HG03159 (cell line): ENCODE results near the gene PSG7.
"Not testable (repeated sequence)": the region's sequence is repeated elsewhere in the genome, so short reads cannot be mapped to it uniquely, and the experiment has no call there.

Experiments used
- ATAC-seq: cut with Tn5 transposase; IDR thresholded peaks from one replicate; pipeline ENCODE4 v1.9.1; 2021; ENCODE audit warnings: mild to moderate bottlenecking, moderate library complexity; ENCODE audit not compliant: unreplicated experiment

Gene PSG7

DNA sequence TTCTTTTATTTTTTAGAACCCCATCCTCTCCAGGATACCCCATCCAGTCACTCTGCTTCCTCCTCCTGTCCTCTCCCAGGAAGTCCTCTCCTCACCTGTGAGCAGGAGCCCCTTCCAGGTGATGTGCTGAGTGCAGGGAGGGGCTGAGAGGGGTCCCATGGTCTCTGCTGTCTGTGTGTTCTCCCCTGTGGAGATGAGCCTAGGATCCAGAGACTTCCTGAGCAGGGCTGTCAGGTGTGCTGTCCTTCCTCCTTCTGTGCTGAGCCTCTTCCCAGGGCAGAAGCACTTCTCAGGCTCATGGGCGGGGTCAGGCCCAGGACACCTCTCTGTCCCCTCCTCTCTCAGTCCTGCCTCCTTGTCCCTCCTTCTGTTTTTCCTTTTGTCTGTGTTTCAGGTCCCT, 19.4 kb downstream of the PSG7 start, which contains the start of gene PSG6:
TSS of gene PSG6 (minus strand) at position 261 of the 400 bp plus-strand sequence. CDS start at position 159, 102 bp downstream.
- not testable (repeated sequence) for ATAC-seq

DNA sequence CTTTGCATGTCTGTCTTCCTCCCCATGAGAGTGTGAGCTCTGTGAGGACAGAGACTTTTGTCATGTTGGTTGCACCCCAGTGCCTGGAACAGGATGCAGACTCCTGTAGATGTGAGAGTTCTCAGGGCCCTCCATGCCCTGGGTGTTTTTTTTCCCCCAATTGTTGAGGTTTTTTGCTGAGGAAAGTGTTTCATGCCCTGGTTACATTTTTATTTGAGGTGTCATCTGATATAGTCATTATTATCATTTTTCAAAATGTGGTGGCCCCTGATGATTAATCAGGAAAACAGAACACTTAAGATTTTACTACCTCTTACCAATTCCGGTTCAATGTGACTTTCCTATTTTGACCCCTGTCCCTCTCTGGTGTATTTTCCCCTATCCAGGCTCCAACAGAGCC, 20.1 kb downstream of the PSG7 start:
- ATAC-seq = not testable (repeated sequence)

- ATAC-seq = not testable (repeated sequence)
Measured at GRCh38 chr19:42913516-42913915, 23.5 kb downstream of the PSG7 start.

GRCh38 chr19:42912941-42913340, 24.1 kb downstream of the PSG7 start:
- ATAC-seq = not testable (repeated sequence)

- ATAC-seq = not testable (repeated sequence)
Measured at GRCh38 chr19:42911731-42912130, 25.3 kb downstream of the PSG7 start.

- ATAC-seq = not testable (repeated sequence)
Measured at GRCh38 chr19:42906162-42906561, 30.8 kb downstream of the PSG7 start.

DNA sequence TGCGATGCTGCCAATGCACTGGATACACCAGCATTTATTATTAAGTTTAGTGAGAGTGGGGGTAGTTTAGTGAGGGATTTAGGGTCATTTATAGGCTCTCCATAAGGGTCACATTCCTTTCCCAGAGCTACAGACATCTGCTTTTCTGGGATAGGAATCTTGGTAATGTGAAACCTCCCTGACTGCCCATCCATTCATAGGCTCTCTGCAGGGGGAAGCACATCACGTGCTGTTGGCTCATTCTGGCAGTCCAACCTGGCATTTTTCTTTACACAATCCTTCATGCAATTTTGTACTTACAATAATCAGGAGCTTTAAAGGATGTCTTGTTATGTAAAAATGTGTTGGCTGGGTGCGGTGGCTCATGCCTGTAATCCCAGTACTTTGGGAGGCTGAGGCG, 36.4 kb downstream of the PSG7 start:
- ATAC-seq = not testable (repeated sequence)

DNA sequence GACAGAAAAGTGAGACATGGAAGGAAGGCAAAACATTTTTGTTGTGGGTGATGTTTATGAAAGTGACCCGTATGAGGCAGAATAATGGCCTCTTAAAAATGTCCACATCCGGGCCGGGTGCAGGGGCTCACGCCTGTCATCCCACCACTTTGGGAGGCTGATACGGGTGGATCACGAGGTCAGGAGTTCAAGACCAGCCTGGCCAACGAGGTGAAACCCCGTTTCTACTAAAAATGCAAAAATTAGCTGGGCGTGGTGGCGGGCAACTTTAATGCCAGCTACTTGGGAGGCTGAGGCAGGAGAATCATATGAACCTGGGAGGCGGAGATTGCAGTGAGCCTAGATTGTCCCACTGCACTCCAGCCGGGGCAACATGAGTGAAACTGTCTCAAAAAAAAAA, 37.3 kb downstream of the PSG7 start:
- ATAC-seq = not testable (repeated sequence)

GRCh38 chr19:42899110-42899509, 37.9 kb downstream of the PSG7 start:
- not testable (repeated sequence) for ATAC-seq

DNA sequence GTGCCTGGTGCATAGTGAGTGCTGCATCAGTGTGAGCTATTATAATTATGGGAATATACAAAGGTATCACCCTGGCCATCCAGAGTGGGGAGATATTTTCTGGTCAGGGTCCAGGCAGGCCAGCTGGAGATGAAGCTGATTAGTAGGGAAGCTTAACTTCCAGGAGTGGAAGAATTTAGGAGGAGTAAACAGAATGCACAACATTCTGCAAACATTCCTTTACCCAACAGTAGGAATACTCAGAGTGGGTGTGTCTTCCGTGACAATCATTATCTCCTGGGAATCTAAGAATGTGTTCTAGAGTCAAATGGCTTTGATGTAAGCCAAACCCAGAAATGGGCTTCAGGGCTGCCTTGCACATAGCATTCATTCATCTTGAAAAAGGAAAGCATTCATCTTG, 38.4 kb downstream of the PSG7 start:
- not testable (repeated sequence) for ATAC-seq

GRCh38 chr19:42897729-42898128, 39.3 kb downstream of the PSG7 start:
- not testable (repeated sequence) for ATAC-seq

- ATAC-seq = not testable (repeated sequence)
Measured at GRCh38 chr19:42890446-42890845, 46.6 kb downstream of the PSG7 start.

DNA sequence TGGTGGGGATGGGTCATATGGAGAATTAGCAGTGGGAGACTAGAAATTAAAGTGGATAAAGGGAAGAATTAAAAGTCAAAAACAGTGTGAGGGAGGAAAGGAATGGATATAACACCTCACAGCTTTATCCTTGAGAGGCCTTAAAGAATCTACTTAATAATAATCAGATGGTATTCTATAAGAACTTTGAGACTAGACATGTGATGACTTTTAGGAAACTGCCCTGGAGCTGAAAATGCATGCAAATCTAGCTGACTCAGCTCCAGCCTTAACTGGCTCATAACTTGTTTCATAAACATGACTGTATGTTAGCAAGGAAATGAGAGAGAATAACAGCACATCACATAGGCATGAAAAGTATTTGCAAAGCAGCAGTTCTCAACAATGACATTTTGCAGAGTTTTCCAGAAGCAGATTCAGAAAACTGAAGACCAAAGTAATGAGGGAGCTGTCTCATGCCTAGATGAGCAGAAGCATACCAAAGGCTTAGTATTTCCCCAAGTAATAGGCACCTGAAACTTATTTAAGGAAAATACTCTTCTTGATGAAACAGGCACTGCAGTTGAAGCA, 49.0 kb downstream of the PSG7 start:
- not testable (repeated sequence) for ATAC-seq

GRCh38 chr19:42882730-42883129, 54.3 kb downstream of the PSG7 start:
- ATAC-seq = not testable (repeated sequence)

DNA sequence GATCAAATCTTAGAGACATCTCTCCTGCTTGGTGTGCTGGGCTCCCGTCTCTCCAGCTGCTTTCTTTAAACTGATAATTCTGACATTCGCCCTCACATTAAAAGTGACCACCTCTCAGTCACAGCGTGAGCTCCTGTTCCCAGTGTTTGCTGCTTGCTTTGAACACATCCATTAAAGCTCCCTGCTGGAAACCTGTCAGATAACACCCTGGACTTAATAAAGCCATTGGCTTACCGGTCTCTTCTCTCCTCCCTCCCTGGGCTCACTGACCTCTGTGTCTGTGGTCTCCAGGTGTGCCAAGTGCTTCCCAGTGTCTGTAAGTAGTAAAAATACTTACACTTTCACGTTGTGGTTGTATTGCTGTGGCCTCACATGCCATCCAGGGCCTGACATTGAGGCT, 55.0 kb downstream of the PSG7 start:
- not testable (repeated sequence) for ATAC-seq

DNA sequence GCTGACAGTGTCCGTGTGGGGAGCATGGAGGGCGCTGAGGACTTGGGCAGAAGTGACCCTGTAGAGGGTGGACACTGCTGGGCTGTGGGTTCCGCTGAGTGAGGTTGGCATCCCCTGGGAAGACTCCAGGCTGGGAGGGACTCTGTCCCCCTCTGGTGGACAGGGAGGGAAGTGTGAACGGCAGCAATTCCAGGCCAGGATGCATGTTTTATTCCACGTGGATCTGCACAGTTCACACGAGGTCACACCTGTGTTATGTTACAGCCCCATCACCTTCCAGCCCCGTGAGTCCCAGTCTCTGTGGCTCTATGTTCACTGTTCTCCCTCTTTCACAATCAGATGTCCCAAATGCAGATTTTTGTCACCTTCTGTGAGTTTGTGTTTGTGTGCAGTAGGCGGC, 55.7 kb downstream of the PSG7 start:
- not testable (repeated sequence) for ATAC-seq

DNA sequence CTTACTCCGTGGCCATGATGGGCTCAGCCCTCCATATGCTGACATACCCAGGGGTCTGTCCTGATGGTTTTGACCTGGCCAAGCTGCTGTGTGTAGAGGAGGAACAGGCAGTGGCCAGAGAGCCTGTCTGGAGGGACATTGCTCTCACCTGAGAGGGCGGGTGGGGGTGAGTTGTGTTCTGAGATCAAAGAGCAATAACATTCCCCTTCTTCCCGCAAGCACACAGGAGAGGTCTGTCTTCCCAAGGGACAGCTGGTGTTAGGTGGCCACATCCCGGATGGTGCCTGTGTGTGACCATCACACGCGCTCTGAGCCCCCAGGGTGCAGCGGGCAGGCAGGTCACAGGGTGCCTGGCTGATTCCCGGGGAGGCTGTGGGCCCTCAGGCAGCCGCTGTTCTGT, 56.4 kb downstream of the PSG7 start:
- not testable (repeated sequence) for ATAC-seq

- ATAC-seq = no peak
Measured at GRCh38 chr19:42879613-42880012, 57.4 kb downstream of the PSG7 start, which contains the start of gene PSG1. PSG1 (minus strand) TSS chr19:42879713; CDS start chr19:42879581, 132 bp downstream.

DNA sequence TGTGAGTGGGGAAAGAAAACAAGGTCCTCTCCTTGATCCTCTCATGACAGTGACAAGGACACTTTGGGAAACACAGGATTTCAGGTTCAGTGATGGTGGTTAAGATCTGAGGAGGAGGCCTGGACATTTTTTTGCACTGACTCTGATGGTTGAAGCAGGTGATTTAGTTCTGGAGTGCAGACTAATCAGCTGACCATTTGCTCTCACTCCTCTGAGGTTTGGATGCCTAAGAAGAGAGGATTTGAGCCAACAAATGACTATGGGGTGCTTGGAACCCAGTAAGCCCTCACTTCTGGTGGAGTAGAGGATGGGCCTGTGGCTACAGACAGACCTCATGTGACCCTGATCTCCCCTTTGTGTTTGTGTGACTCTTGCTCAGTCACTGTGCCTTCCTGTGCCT, 60.4 kb downstream of the PSG7 start:
- not testable (repeated sequence) for ATAC-seq

GRCh38 chr19:42875881-42876280, 61.1 kb downstream of the PSG7 start:
- ATAC-seq = not testable (repeated sequence)

DNA sequence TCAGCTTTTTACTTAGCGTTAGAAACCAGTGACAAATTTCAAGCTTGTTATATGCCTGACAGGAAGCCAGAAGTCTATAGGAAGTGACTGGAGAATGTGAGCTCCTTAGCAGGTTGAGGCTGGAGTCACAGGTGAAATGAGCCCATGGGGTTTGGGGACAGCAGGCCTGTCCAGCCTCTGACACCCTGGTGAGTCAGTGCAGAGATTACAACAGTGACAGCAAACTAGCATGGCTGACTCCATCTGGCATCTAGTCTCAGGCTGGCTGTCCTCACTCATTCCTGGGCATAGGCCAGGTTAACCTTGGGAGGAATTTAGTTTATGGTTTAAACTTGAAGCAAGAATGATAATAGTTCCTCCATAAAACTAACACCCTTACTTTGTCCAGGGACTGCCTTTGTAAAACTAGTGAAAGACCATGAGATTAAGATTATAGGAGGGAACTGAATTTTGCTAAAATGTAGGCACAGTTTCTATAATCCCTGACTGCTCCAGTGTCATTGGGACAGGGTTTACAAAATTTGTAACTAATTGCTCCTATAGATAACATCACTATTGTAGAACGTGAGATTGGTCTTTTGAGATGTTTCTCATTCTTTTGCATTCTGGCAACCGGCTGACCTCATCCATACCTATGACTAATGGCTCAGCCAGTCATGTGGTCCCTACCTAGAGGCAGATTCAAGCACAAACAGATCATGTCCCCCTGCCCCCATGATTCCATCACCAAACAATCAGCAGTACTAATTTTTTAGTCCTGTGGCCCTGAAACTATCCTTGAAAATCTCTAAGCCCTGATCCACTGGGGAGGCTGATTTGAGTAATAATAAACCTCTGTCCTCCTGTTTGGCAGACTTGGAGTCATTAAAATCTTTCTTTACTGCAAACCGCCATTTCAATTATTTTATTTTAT, 61.9 kb downstream of the PSG7 start:
- ATAC-seq = not testable (repeated sequence)

GRCh38 chr19:42874136-42874535, 62.9 kb downstream of the PSG7 start:
- ATAC-seq = not testable (repeated sequence)
